Caco-2 (cell line): ENCODE measurements around the gene TBPL1. TPM values are rescaled to one million over a fixed set of nuclear protein-coding genes. Genes with fewer than 3 reads are reported as not detected.

Experiments
- BruUV-seq: library from RNA; stranded (reverse); fragments of 400-500 nt; replicated peaks from 2 replicates; lab custom pipeline; 2021; lab: Mats Ljungman, UMichigan
- CTCF ChIA-PET: fragments of 300-600 bp; sonication (Branson Sonifier 250); formaldehyde crosslinking; loops from one replicate; lab custom pipeline; 2022; ENCODE audit warnings: antibody characterized with exemption; lab: Charles Lee
- POLR2A ChIA-PET: fragments of 300-600 bp; sonication (Branson Sonifier 250); formaldehyde crosslinking; loops from one replicate; lab custom pipeline; 2022; ENCODE audit warnings: antibody characterized with exemption; lab: Charles Lee
- DNase-seq, 2 experiments: peaks; one replicate each; pipeline versions ENCODE4 v3.0.0 to v3.0.0-alpha.2; 2020 to 2022
- H3K27me3 ChIP-seq: replicated peaks from 2 replicates; pipeline ENCODE4 v1.6.0; 2011; ENCODE audit warnings: low read length; ENCODE audit not compliant: control insufficient read depth, insufficient read depth
- H3K36me3 ChIP-seq: 2 replicates; pipeline ENCODE4 v1.5.1; 2011; ENCODE audit warnings: low read length; ENCODE audit not compliant: control insufficient read depth, insufficient read depth
- H3K4me1 ChIP-seq: fragments of 250-450 bp; sonication (Bioruptor Pico); 2 replicates; pipeline ENCODE4 v1.5.1; 2020; ENCODE audit warnings: mild to moderate bottlenecking
- H3K4me3 ChIP-seq: 2 replicates; pipeline ENCODE4 v1.5.1; 2011; ENCODE audit warnings: low read depth, mild to moderate bottlenecking, control low read depth, low read length
- H3K9me3 ChIP-seq: fragments of 250-450 bp; sonication (Bioruptor Pico); 2 replicates; pipeline ENCODE4 v1.5.1; 2020; ENCODE audit warnings: mild to moderate bottlenecking, moderate library complexity
- H3K27ac Mint-ChIP-seq: one replicate; pipeline ENCODE4 v1.8.0; 2022; ENCODE audit warnings: mixed read lengths; ENCODE audit not compliant: unreplicated experiment
- H3K27me3 Mint-ChIP-seq: one replicate; pipeline ENCODE4 v1.8.0; 2022; ENCODE audit warnings: mixed read lengths; ENCODE audit not compliant: insufficient read depth, unreplicated experiment
- H3K36me3 Mint-ChIP-seq: one replicate; pipeline ENCODE4 v1.8.0; 2022; ENCODE audit warnings: mild to moderate bottlenecking, mixed read lengths; ENCODE audit not compliant: insufficient read depth, unreplicated experiment
- H3K4me1 Mint-ChIP-seq: one replicate; pipeline ENCODE4 v1.8.0; 2022; ENCODE audit warnings: low read depth, mixed read lengths; ENCODE audit not compliant: unreplicated experiment
- H3K4me3 Mint-ChIP-seq: one replicate; pipeline ENCODE4 v1.8.0; 2022; ENCODE audit warnings: mild to moderate bottlenecking, moderate library complexity, mixed read lengths; ENCODE audit not compliant: unreplicated experiment
- H3K9me3 Mint-ChIP-seq: one replicate; pipeline ENCODE4 v1.8.0; 2022; ENCODE audit warnings: mixed read lengths; ENCODE audit not compliant: unreplicated experiment
- intact Hi-C: fragments of 100-400 bp; cut with micrococcal nuclease; formaldehyde crosslinking; loops from one replicate; pipeline ENCODE4 v1.10.0; 2022; ENCODE audit not compliant: unreplicated experiment
- total RNA-seq: library from RNA; stranded (reverse); gene quantifications from 2 replicates; pipeline ENCODE4 v1.2.3, GENCODE V29; 2022
- TF ChIP-seq, protein P1 (sequence below), 2 experiments: fragments of 200-600 bp in 1 of 2; IDR thresholded peaks; 1 replicate in 1 of 2; 2 replicates in 1 of 2; pipeline versions ENCODE4 v1.5.1 to v1.8.0; 2011 to 2022; ENCODE audit warnings: antibody characterized with exemption in 1 of 2, control low read depth in 1 of 2, inconsistent platforms in 1 of 2, low read depth in 1 of 2, low read length in 1 of 2, mild to moderate bottlenecking in 1 of 2, moderate library complexity in 1 of 2; ENCODE audit not compliant: insufficient read depth in 1 of 2, severe bottlenecking in 1 of 2, unreplicated experiment in 1 of 2

The TBPL1 gene
- total RNA-seq, 1 experiment from 2014 or later: 19.3 TPM

- Mint-ChIP-seq H3K27me3 (peaks cover 2% of the 10 kb centered on the region), H3K4me3 (no peak overlapping the region), H3K36me3 (no peaks in the 10 kb centered on the region), H3K27ac (no peak overlapping the region), H3K9me3 (no peaks in the 10 kb centered on the region), H3K4me1 (no peaks in the 10 kb centered on the region)
- H3K27me3 ChIP-seq: no peaks in the 10 kb centered on the region
- CTCF ChIA-PET: no interaction called here
- BruUV-seq: no TSS peak
- no peak for DNase-seq
- no peaks in the 10 kb centered on the region for H3K36me3 ChIP-seq
- H3K4me1 ChIP-seq: no peaks in the 10 kb centered on the region
- H3K4me3 ChIP-seq: no peak overlapping the region
- intact Hi-C loops: no loop called here
- TF ChIP-seq, protein P1, sequence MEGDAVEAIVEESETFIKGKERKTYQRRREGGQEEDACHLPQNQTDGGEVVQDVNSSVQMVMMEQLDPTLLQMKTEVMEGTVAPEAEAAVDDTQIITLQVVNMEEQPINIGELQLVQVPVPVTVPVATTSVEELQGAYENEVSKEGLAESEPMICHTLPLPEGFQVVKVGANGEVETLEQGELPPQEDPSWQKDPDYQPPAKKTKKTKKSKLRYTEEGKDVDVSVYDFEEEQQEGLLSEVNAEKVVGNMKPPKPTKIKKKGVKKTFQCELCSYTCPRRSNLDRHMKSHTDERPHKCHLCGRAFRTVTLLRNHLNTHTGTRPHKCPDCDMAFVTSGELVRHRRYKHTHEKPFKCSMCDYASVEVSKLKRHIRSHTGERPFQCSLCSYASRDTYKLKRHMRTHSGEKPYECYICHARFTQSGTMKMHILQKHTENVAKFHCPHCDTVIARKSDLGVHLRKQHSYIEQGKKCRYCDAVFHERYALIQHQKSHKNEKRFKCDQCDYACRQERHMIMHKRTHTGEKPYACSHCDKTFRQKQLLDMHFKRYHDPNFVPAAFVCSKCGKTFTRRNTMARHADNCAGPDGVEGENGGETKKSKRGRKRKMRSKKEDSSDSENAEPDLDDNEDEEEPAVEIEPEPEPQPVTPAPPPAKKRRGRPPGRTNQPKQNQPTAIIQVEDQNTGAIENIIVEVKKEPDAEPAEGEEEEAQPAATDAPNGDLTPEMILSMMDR (IDR thresholded peaks at IDR 0.05; ENCODE audit: insufficient read depth in 1 of 2, low read depth in 1 of 2, low read length in 1 of 2, severe bottlenecking in 1 of 2, unreplicated experiment in 1 of 2): no peak
- H3K9me3 ChIP-seq: no peaks in the 10 kb centered on the region
- POLR2A ChIA-PET: no interaction called here
Observed at GRCh38 chr6:134005800-134006199, 52.8 kb downstream of the TBPL1 start.

DNA sequence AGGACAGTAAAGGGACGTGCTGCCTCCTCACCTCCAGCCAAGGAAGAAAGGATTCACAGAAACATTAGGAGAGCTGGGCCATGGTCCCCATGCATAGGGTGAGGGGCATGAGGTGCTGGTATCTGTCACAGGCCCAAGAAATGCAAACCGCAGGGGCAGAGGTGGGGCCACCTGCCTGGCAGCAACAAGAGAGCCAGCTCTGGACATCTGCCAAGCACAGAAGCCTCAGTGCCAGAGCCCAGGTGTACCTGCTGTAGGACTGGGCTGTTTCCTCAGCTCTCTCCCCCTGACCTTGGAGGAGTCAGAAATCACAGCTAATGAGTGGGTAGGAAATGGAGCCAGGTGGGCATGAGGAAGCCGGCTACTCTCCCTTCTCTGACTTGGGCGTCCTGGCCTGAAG is 54.1 kb downstream of the TBPL1 start:
- Mint-ChIP-seq H3K27ac (no peak overlapping the region), H3K4me3 (no peak overlapping the region), H3K9me3 (no peaks in the 10 kb centered on the region), H3K27me3 (peaks cover 2% of the 10 kb centered on the region), H3K36me3 (no peaks in the 10 kb centered on the region), H3K4me1 (no peaks in the 10 kb centered on the region)
- Histone ChIP-seq H3K9me3 (no peaks in the 10 kb centered on the region), H3K27me3 (no peaks in the 10 kb centered on the region), H3K4me3 (no peak overlapping the region), H3K4me1 (no peaks in the 10 kb centered on the region), H3K36me3 (no peaks in the 10 kb centered on the region)
- TF ChIP-seq, protein P1 (IDR thresholded peaks at IDR 0.05; ENCODE audit: insufficient read depth in 1 of 2, low read depth in 1 of 2, low read length in 1 of 2, severe bottlenecking in 1 of 2, unreplicated experiment in 1 of 2): no peak
- intact Hi-C loops: no loop called here
- ChIA-PET CTCF (interaction anchor here (0.5 kb wide), 1 partner anchor 153 kb away, joined by 3 read pairs; no protein-coding TSS in a partner anchor), POLR2A (no interaction called here)
- DNase-seq: no peak
- no TSS peak for BruUV-seq

DNA sequence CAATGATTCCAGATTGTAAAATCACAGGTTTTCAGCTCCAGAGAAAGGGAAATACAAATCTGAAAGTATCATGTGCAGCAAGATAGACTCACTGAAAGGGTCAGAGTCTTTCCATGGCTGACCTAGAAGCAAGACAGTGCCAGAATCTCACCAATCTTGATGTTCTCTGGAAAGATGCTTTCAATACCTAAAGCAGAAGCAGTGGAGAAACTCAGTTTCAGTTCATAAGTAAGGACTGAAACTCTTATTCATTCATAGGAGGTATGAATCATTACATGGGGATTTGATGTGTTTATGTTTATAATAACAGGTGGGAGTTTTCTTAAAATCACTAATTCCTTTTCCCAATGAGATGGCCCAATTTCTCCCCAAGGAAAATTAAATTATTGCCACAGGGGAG is 56.9 kb downstream of the TBPL1 start:
- no peaks in the 10 kb centered on the region for H3K4me1 Mint-ChIP-seq
- Histone ChIP-seq H3K9me3 (no peaks in the 10 kb centered on the region), H3K4me3 (no peak overlapping the region), H3K27me3 (no peaks in the 10 kb centered on the region), H3K4me1 (no peaks in the 10 kb centered on the region), H3K36me3 (no peaks in the 10 kb centered on the region)
- no peaks in the 10 kb centered on the region for H3K9me3 Mint-ChIP-seq
- no peak for DNase-seq
- no peak overlapping the region for H3K27ac Mint-ChIP-seq
- intact Hi-C loops: no loop called here
- H3K36me3 Mint-ChIP-seq: no peaks in the 10 kb centered on the region
- TF ChIP-seq, protein P1 (IDR thresholded peaks at IDR 0.05; ENCODE audit: insufficient read depth in 1 of 2, low read depth in 1 of 2, low read length in 1 of 2, severe bottlenecking in 1 of 2, unreplicated experiment in 1 of 2): no peak
- no TSS peak for BruUV-seq
- ChIA-PET POLR2A (no interaction called here), CTCF (no interaction called here)
- H3K27me3 Mint-ChIP-seq: peaks cover 2% of the 10 kb centered on the region
- no peak overlapping the region for H3K4me3 Mint-ChIP-seq
